Activated CD8-positive, alpha-beta memory T cell treated with anti-CD3 and anti-CD28 coated beads for 36 hours (primary cell): ENCODE results near the gene PIF1. TPM values are rescaled to one million over a fixed set of nuclear protein-coding genes. Genes with fewer than 3 reads are reported as not detected.

Experiments used
- total RNA-seq, 2 experiments: library from RNA; stranded (reverse); gene quantifications; one replicate each; pipeline ENCODE4 v1.2.3, GENCODE V29; 2021

Gene PIF1
- total RNA-seq, 2 experiments from 2014 or later = 25.5 to 27.8 TPM

Other genes starting within 250 kb of the PIF1 start
- gene RBPMS2, start 50.1 kb downstream of the PIF1 start, total RNA-seq = not detected
- 10 to 100 TPM; 12.8 to 13.9 TPM for gene PLEKHO2, start 16.3 kb upstream of the PIF1 start, total RNA-seq
- 1 to 10 TPM; 2.2 to 2.3 TPM for gene ANKDD1A, start 86.3 kb upstream of the PIF1 start, total RNA-seq
- 10 to 100 TPM; 69.4 to 69.6 TPM for gene SPG21, start 164.3 kb upstream of the PIF1 start, total RNA-seq
- 10 to 100 TPM; 24.8 to 27.1 TPM for gene MTFMT, start 204.0 kb upstream of the PIF1 start, total RNA-seq
- not detected for gene SLC51B, start 219.7 kb upstream of the PIF1 start, total RNA-seq
- not detected for gene RASL12, start 242.3 kb upstream of the PIF1 start, total RNA-seq